ENCODE measurements around the gene KRT33A.

Gene KRT33A

GRCh38 chr17:41339571-41340172 lies 11.0 kb downstream of the KRT33A start:
- Histone ChIP-seq H3K4me2 (ENCODE audit: low read length) (no peak overlapping the region), H3K36me3 (ENCODE audit: insufficient read depth, low read length) (no peaks in the 10 kb centered on the region), H3K4me3 (ENCODE audit: low read length) (no peak overlapping the region), H3K9ac (ENCODE audit: low read depth, low read length) (no peak overlapping the region), H3K9me3 (replicated peaks; ENCODE audit: low read length) (no peaks in the 10 kb centered on the region), H3K27me3 (ENCODE audit: control insufficient read depth, insufficient read depth, low read length) (peaks cover 8% of the 10 kb centered on the region), H3K4me1 (ENCODE audit: control insufficient read depth, insufficient read depth, low read length) (no peaks in the 10 kb centered on the region)

DNA sequence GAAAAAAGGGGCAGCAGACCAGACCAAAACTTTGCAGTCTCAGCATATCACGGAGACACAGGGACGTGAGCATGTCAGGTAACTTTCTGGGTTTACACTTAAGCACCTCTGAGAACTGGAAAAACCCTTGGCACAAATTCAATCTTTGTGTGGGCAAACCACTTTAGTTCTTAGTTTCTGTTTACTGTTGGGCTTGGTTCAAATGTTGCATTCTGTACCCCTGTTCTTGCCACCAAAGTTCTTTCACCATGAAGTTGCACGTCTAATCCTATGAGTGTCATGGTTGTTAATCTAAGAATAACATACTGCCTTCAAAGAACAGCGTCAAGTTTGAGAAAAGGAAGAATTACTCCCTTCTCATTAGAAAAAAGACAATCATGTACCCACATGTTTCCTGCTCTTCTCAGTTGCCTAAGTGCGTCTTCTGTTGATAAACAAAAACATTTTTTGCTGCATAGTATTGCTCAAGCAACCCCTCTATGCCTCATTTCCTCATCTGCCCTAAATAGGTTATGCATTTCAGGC lies 11.6 kb downstream of the KRT33A start:
- no peaks in the 10 kb centered on the region for H3K4me1 ChIP-seq (ENCODE audit: control insufficient read depth, insufficient read depth, low read length)
- H3K9me3 ChIP-seq (replicated peaks; ENCODE audit: low read length), result no peaks in the 10 kb centered on the region
- H3K4me3 ChIP-seq (ENCODE audit: low read length), result no peak overlapping the region
- no peak overlapping the region for H3K9ac ChIP-seq (ENCODE audit: low read depth, low read length)
- H3K36me3 ChIP-seq (ENCODE audit: insufficient read depth, low read length), result no peaks in the 10 kb centered on the region
- H3K27me3 ChIP-seq (ENCODE audit: control insufficient read depth, insufficient read depth, low read length), result peaks cover 8% of the 10 kb centered on the region
- no peak overlapping the region for H3K4me2 ChIP-seq (ENCODE audit: low read length)

DNA sequence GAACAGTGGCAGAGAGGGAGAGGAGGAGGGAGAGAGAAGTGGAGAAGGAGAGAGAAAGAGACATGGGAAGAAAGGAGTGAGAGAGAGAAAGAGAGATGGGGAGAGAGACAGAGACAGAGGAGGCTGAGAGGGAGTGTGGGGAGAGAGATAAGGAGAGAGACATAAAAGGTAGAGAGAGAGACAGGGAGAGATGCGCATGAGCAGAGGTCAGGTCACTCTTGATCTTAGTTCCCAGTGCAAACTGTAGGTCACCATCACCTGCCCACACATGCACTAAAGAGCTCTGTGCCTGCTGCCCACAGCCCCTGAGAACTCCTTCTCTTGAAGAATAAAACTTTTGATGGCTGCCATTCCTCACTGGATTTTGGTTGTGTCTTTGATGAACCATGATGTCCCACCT lies 14.9 kb downstream of the KRT33A start:
- Histone ChIP-seq H3K9ac (ENCODE audit: low read depth, low read length) (no peak overlapping the region), H3K27me3 (ENCODE audit: control insufficient read depth, insufficient read depth, low read length) (peaks cover 4% of the 10 kb centered on the region), H3K9me3 (replicated peaks; ENCODE audit: low read length) (no peaks in the 10 kb centered on the region), H3K4me3 (ENCODE audit: low read length) (no peak overlapping the region), H3K4me1 (ENCODE audit: control insufficient read depth, insufficient read depth, low read length) (no peaks in the 10 kb centered on the region), H3K4me2 (ENCODE audit: low read length) (no peak overlapping the region), H3K36me3 (ENCODE audit: insufficient read depth, low read length) (no peaks in the 10 kb centered on the region)

GRCh38 chr17:41334385-41335305 lies 16.0 kb downstream of the KRT33A start:
- H3K4me3 ChIP-seq (ENCODE audit: low read length), result no peak overlapping the region
- no peaks in the 10 kb centered on the region for H3K9me3 ChIP-seq (replicated peaks; ENCODE audit: low read length)
- no peaks in the 10 kb centered on the region for H3K4me1 ChIP-seq (ENCODE audit: control insufficient read depth, insufficient read depth, low read length)
- no peaks in the 10 kb centered on the region for H3K36me3 ChIP-seq (ENCODE audit: insufficient read depth, low read length)
- no peak overlapping the region for H3K9ac ChIP-seq (ENCODE audit: low read depth, low read length)
- no peak overlapping the region for H3K4me2 ChIP-seq (ENCODE audit: low read length)
- peaks cover 4% of the 10 kb centered on the region for H3K27me3 ChIP-seq (ENCODE audit: control insufficient read depth, insufficient read depth, low read length)

DNA sequence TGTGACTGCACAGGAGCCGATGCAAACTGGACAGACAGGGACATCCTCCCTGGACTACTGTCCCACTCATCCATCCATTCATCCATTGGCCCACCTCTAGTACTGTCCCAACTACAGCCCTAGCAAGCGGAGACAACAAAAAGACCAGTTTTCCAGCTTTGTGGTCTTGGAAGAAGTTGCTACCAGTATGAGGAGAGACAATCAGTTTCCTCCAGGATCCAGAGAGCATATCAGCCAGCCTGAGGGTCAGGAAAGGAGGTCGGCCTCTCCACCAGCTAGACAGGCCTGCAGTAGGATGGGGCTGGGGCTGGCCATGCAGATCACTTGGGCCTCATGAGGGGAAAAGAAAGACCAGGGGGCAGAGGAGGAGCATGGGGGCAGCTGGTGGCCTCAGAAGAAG lies 16.8 kb downstream of the KRT33A start:
- Histone ChIP-seq H3K4me1 (ENCODE audit: control insufficient read depth, insufficient read depth, low read length) (no peaks in the 10 kb centered on the region), H3K36me3 (ENCODE audit: insufficient read depth, low read length) (no peaks in the 10 kb centered on the region), H3K4me2 (ENCODE audit: low read length) (no peak overlapping the region), H3K4me3 (ENCODE audit: low read length) (no peak overlapping the region), H3K9me3 (replicated peaks; ENCODE audit: low read length) (no peaks in the 10 kb centered on the region), H3K9ac (ENCODE audit: low read depth, low read length) (no peak overlapping the region), H3K27me3 (ENCODE audit: control insufficient read depth, insufficient read depth, low read length) (peaks cover 4% of the 10 kb centered on the region)

GRCh38 chr17:41333098-41333497 lies 17.5 kb downstream of the KRT33A start:
- Histone ChIP-seq H3K27me3 (ENCODE audit: control insufficient read depth, insufficient read depth, low read length) (peaks cover 4% of the 10 kb centered on the region), H3K36me3 (ENCODE audit: insufficient read depth, low read length) (no peaks in the 10 kb centered on the region), H3K4me1 (ENCODE audit: control insufficient read depth, insufficient read depth, low read length) (no peaks in the 10 kb centered on the region), H3K9ac (ENCODE audit: low read depth, low read length) (no peak overlapping the region), H3K4me2 (ENCODE audit: low read length) (no peak overlapping the region), H3K4me3 (ENCODE audit: low read length) (no peak overlapping the region), H3K9me3 (replicated peaks; ENCODE audit: low read length) (no peaks in the 10 kb centered on the region)

DNA sequence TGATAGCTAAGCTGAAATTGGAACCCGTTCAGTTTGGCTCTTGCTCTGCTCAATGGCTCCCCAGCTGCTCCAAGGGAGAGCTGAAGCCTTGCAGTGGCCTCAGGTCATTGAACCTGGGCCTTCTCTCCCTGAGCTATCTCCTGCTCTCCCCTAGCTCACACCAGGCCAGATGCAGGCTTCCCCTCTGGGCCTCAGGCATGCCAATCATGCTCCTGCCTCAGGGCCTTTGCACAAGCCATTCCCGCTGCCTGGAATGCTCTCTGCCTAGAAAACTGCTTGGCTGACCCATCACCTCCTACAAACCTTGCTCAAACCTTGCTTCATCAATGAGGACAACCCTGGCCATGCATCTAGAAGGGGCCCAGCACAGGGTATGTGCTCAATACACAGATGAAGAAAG lies 18.4 kb downstream of the KRT33A start:
- Histone ChIP-seq H3K4me3 (ENCODE audit: low read length) (no peak overlapping the region), H3K4me2 (ENCODE audit: low read length) (no peak overlapping the region), H3K9ac (ENCODE audit: low read depth, low read length) (no peak overlapping the region), H3K9me3 (replicated peaks; ENCODE audit: low read length) (no peaks in the 10 kb centered on the region), H3K4me1 (ENCODE audit: control insufficient read depth, insufficient read depth, low read length) (no peaks in the 10 kb centered on the region), H3K27me3 (ENCODE audit: control insufficient read depth, insufficient read depth, low read length) (peaks cover 4% of the 10 kb centered on the region), H3K36me3 (ENCODE audit: insufficient read depth, low read length) (no peaks in the 10 kb centered on the region)

DNA sequence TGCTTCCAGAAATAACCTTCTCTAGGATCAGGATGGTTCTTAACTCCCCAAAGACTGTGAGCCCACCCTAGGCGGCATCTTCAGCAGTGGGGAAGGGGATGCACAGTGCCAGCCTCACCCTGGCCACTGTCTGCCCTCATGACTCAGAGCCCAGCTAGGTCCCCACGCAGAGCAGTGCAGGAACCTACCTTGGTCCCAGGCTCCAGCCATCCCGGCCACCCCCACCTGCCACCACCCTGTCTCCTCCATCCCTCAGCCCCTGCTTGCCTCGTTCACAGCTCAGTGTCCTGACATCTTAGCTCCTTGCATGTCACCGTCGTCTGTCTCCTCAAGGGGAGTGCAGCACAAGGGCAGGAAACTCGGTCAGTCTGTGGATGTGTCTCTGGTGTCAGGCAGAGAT lies 19.0 kb downstream of the KRT33A start:
- H3K9me3 ChIP-seq (replicated peaks; ENCODE audit: low read length), result no peaks in the 10 kb centered on the region
- H3K4me2 ChIP-seq (ENCODE audit: low read length), result no peak overlapping the region
- no peak overlapping the region for H3K9ac ChIP-seq (ENCODE audit: low read depth, low read length)
- no peaks in the 10 kb centered on the region for H3K4me1 ChIP-seq (ENCODE audit: control insufficient read depth, insufficient read depth, low read length)
- H3K4me3 ChIP-seq (ENCODE audit: low read length), result no peak overlapping the region
- no peaks in the 10 kb centered on the region for H3K36me3 ChIP-seq (ENCODE audit: insufficient read depth, low read length)
- peaks cover 4% of the 10 kb centered on the region for H3K27me3 ChIP-seq (ENCODE audit: control insufficient read depth, insufficient read depth, low read length)

DNA sequence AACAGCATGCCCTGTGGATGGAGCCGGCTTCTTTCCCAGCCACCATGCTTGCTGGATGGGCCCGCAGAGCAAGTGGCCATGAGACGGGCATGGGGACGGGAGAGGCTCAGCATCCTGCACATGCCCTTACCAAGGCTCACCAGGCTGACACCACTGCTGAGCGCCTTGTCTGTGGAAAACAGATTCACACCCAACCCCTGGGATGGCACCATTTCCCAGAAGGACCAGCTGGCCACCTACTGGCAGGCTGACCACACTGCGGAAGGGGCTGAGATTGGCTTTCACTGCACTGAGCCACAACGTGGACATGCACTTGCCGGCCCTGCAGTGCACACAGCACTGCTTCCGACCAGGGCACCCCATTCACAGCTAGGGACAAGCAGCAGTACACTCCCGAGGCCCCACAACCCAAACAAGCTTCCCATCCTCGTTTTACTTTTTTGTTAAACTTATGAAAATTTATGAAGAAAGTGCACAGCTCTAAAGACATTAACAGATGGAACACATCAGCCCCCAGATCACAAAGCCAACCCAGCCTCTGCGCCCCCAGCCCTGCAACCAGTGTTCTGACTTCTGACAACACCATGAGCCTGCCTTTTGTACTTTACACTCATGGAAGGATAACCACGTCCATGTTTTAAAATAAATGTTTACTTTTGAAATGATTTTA lies 21.2 kb downstream of the KRT33A start:
- Histone ChIP-seq H3K4me1 (ENCODE audit: control insufficient read depth, insufficient read depth, low read length) (no peaks in the 10 kb centered on the region), H3K9ac (ENCODE audit: low read depth, low read length) (no peak overlapping the region), H3K36me3 (ENCODE audit: insufficient read depth, low read length) (no peaks in the 10 kb centered on the region), H3K4me3 (ENCODE audit: low read length) (no peak overlapping the region), H3K27me3 (ENCODE audit: control insufficient read depth, insufficient read depth, low read length) (no peaks in the 10 kb centered on the region), H3K4me2 (ENCODE audit: low read length) (no peak overlapping the region), H3K9me3 (replicated peaks; ENCODE audit: low read length) (no peaks in the 10 kb centered on the region)

DNA sequence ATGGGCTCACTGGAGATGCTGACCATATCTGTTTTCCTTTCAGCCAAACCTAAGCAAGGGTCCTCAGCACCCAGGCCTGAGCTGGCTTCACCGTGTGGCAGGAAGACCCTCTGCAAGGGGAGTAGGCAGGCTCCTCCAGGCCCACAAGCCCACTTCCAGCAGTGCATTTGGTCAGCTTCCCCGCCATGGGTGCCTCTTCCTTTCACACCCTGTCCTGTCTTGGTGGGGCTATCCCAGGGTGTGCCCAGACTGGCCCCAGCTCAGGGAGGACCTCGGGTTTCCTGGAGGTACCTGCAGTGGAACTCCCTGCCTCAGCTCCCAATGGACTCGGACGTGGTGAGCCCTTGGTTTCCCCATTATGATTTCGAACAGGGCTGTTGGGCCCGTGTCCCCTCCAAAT lies 22.4 kb downstream of the KRT33A start:
- Histone ChIP-seq H3K36me3 (ENCODE audit: insufficient read depth, low read length) (no peaks in the 10 kb centered on the region), H3K4me2 (ENCODE audit: low read length) (no peak overlapping the region), H3K9ac (ENCODE audit: low read depth, low read length) (no peak overlapping the region), H3K4me3 (ENCODE audit: low read length) (no peak overlapping the region), H3K27me3 (ENCODE audit: control insufficient read depth, insufficient read depth, low read length) (no peaks in the 10 kb centered on the region), H3K9me3 (replicated peaks; ENCODE audit: low read length) (no peaks in the 10 kb centered on the region), H3K4me1 (ENCODE audit: control insufficient read depth, insufficient read depth, low read length) (no peaks in the 10 kb centered on the region)

- no peak overlapping the region for H3K4me3 ChIP-seq (ENCODE audit: low read length)
Observed at GRCh38 chr17:41327411-41328120, 23.1 kb downstream of the KRT33A start.

More at GRCh38 chr17:41327411-41328120, 23.1 kb downstream of the KRT33A start:
- no peak overlapping the region for H3K9ac ChIP-seq (ENCODE audit: low read depth, low read length)
- H3K9me3 ChIP-seq (replicated peaks; ENCODE audit: low read length), result no peaks in the 10 kb centered on the region
- no peaks in the 10 kb centered on the region for H3K27me3 ChIP-seq (ENCODE audit: control insufficient read depth, insufficient read depth, low read length)
- H3K36me3 ChIP-seq (ENCODE audit: insufficient read depth, low read length), result no peaks in the 10 kb centered on the region
- H3K4me1 ChIP-seq (ENCODE audit: control insufficient read depth, insufficient read depth, low read length), result no peaks in the 10 kb centered on the region
- no peak overlapping the region for H3K4me2 ChIP-seq (ENCODE audit: low read length)

Measured in skeletal muscle satellite cell (primary cell).